ENCODE measurements around the gene FOXQ1.

- TF ChIP-seq CTCF (IDR thresholded peaks at IDR 0.05; ENCODE audit: low read depth, low read length, missing input control) (no peak), RAD21 (IDR thresholded peaks at IDR 0.05) (no peak), ATF3 (IDR thresholded peaks at IDR 0.05) (no peak), MAX (IDR thresholded peaks at IDR 0.05) (no peak), YY1 (IDR thresholded peaks at IDR 0.05) (no peak), TAF1 (conservative IDR thresholded peaks at IDR 0.05) (no peak), RXRA (IDR thresholded peaks at IDR 0.05) (no peak), ZBTB33 (IDR thresholded peaks at IDR 0.05) (no peak), EGR1 (IDR thresholded peaks at IDR 0.05; ENCODE audit: low read depth in 2 of 2) (no peak), GABPA (IDR thresholded peaks at IDR 0.05 in 1 of 2, conservative IDR thresholded peaks at IDR 0.05 in 1 of 2) (no peak), REST (IDR thresholded peaks at IDR 0.05) (no peak)
These were observed 17.8 kb downstream of the FOXQ1 start for GRCh38 chr6:1329708-1330107.
